Stomach smooth muscle (tissue), 2 donors: ENCODE data around the gene PRR30.

Experiments
- H3K27ac ChIP-seq: one replicate; pipeline ENCODE4 v1.7.0; 2013; ENCODE audit warnings: mild to moderate bottlenecking, low read length, inconsistent platforms
- H3K27me3 ChIP-seq, 2 donors: one replicate each; pipeline ENCODE4 v1.7.0; 2013; ENCODE audit warnings: low read length in 2 of 2; ENCODE audit not compliant: insufficient read depth in 2 of 2, control insufficient read depth in 1 of 2
- H3K36me3 ChIP-seq, 2 donors: one replicate each; pipeline ENCODE4 v1.7.0; 2013; ENCODE audit warnings: low read length in 2 of 2; ENCODE audit not compliant: control insufficient read depth in 2 of 2, insufficient read depth in 2 of 2
- H3K4me1 ChIP-seq: one replicate; pipeline ENCODE4 v1.7.0; 2013; ENCODE audit warnings: low read length; ENCODE audit not compliant: control insufficient read depth, insufficient read depth
- H3K4me3 ChIP-seq, 2 donors: one replicate each; pipeline ENCODE4 v1.7.0; 2013; ENCODE audit warnings: low read length in 2 of 2
- H3K9ac ChIP-seq, 2 donors: one replicate each; pipeline ENCODE4 v1.7.0; 2013; ENCODE audit warnings: low read length in 2 of 2, mild to moderate bottlenecking in 1 of 2
- H3K9me3 ChIP-seq, 2 donors: one replicate each; pipeline ENCODE4 v1.7.0; 2013; ENCODE audit warnings: low read length in 2 of 2; ENCODE audit not compliant: control insufficient read depth in 2 of 2
- donor health status: healthy.
- donor health status: Pancreatic carcinoma.

PRR30 gene

GRCh38 chr2:27095427-27095744, 43.8 kb downstream of the PRR30 start:
- no peak overlapping the region for H3K4me3 ChIP-seq
- H3K9ac ChIP-seq = no peak overlapping the region
- peaks cover 0 to 10% of the 10 kb centered on the region in 2 donors for H3K36me3 ChIP-seq
- no peaks in the 10 kb centered on the region for H3K27me3 ChIP-seq
- no peak overlapping the region for H3K27ac ChIP-seq
- H3K4me1 ChIP-seq = peaks cover 14% of the 10 kb centered on the region
- H3K9me3 ChIP-seq = no peaks in the 10 kb centered on the region

GRCh38 chr2:27094353-27094984, 44.7 kb downstream of the PRR30 start:
- no peaks in the 10 kb centered on the region for H3K9me3 ChIP-seq
- no peak overlapping the region for H3K9ac ChIP-seq
- peaks cover 0 to 8% of the 10 kb centered on the region in 2 donors for H3K36me3 ChIP-seq
- no peaks in the 10 kb centered on the region for H3K27me3 ChIP-seq
- no peak overlapping the region for H3K4me3 ChIP-seq
- peaks cover 14% of the 10 kb centered on the region for H3K4me1 ChIP-seq
- H3K27ac ChIP-seq = no peak overlapping the region

- Histone ChIP-seq H3K4me1 (peaks cover 14% of the 10 kb centered on the region), H3K4me3 (no peak overlapping the region), H3K9ac (no peak overlapping the region)
Measured at GRCh38 chr2:27093430-27094352, 45.5 kb downstream of the PRR30 start.

GRCh38 chr2:27092696-27093429, 46.3 kb downstream of the PRR30 start:
- no peaks in the 10 kb centered on the region for H3K9me3 ChIP-seq
- no peak overlapping the region for H3K9ac ChIP-seq
- H3K4me1 ChIP-seq = peaks cover 14% of the 10 kb centered on the region
- peaks cover 0 to 5% of the 10 kb centered on the region in 2 donors for H3K36me3 ChIP-seq
- H3K27ac ChIP-seq = no peak overlapping the region
- no peaks in the 10 kb centered on the region for H3K27me3 ChIP-seq
- no peak overlapping the region for H3K4me3 ChIP-seq

More at GRCh38 chr2:27093430-27094352, 45.5 kb downstream of the PRR30 start:
- no peaks in the 10 kb centered on the region for H3K9me3 ChIP-seq
- no peak overlapping the region for H3K27ac ChIP-seq
- no peaks in the 10 kb centered on the region for H3K27me3 ChIP-seq
- peaks cover 0 to 5% of the 10 kb centered on the region in 2 donors for H3K36me3 ChIP-seq

GRCh38 chr2:27091746-27092695, 47.2 kb downstream of the PRR30 start:
- H3K4me3 ChIP-seq = no peak overlapping the region
- H3K9me3 ChIP-seq = no peaks in the 10 kb centered on the region
- H3K27me3 ChIP-seq = no peaks in the 10 kb centered on the region
- no peak overlapping the region for H3K9ac ChIP-seq
- peaks cover 0 to 2% of the 10 kb centered on the region in 2 donors for H3K36me3 ChIP-seq
- peaks cover 19% of the 10 kb centered on the region for H3K4me1 ChIP-seq
- H3K27ac ChIP-seq = no peak overlapping the region

- H3K9me3 ChIP-seq = no peaks in the 10 kb centered on the region
- no peaks in the 10 kb centered on the region for H3K27me3 ChIP-seq
- peaks cover 0 to 2% of the 10 kb centered on the region in 2 donors for H3K36me3 ChIP-seq
- no peak overlapping the region for H3K9ac ChIP-seq
- H3K4me1 ChIP-seq = peaks cover 30% of the 10 kb centered on the region
- H3K4me3 ChIP-seq = no peak overlapping the region
- no peak overlapping the region for H3K27ac ChIP-seq
Measured at GRCh38 chr2:27089111-27089954, 49.9 kb downstream of the PRR30 start.

- Histone ChIP-seq H3K27me3 (no peaks in the 10 kb centered on the region), H3K36me3 (peaks cover 0 to 2% of the 10 kb centered on the region in 2 donors), H3K9me3 (no peaks in the 10 kb centered on the region), H3K9ac (no peak overlapping the region), H3K4me3 (no peak overlapping the region), H3K4me1 (peaks cover 37% of the 10 kb centered on the region), H3K27ac (no peak overlapping the region)
Measured at GRCh38 chr2:27088634-27089033, 50.6 kb downstream of the PRR30 start.

- H3K4me1 ChIP-seq = peaks cover 44% of the 10 kb centered on the region
- peaks cover 0 to 2% of the 10 kb centered on the region in 2 donors for H3K36me3 ChIP-seq
- H3K27me3 ChIP-seq = no peaks in the 10 kb centered on the region
- H3K9me3 ChIP-seq = no peaks in the 10 kb centered on the region
- H3K27ac ChIP-seq = no peak overlapping the region
- no peak overlapping the region for H3K9ac ChIP-seq
- no peak overlapping the region for H3K4me3 ChIP-seq
Measured at GRCh38 chr2:27087823-27088410, 51.3 kb downstream of the PRR30 start.
